CD4-positive, alpha-beta memory T cell (primary cell): ENCODE measurements around the gene PPP4R1. TPM values are rescaled to one million over a fixed set of nuclear protein-coding genes. Genes with fewer than 3 reads are reported as not detected.

ENCODE experiments used
- CTCF ChIA-PET: fragments of 350-600 bp; sonication (Branson Sonifier 250); formaldehyde crosslinking; loops from one replicate; lab custom pipeline; 2021; ENCODE audit warnings: inconsistent platforms; ENCODE audit not compliant: partially characterized antibody; lab: Charles Lee
- POLR2A ChIA-PET: fragments of 350-600 bp; sonication (Branson Sonifier 250); formaldehyde crosslinking; loops from one replicate; lab custom pipeline; 2021; ENCODE audit not compliant: partially characterized antibody; lab: Charles Lee
- DNase-seq, 5 donors: peaks; one replicate each; pipeline versions ENCODE4 v3.0.0 to v3.0.0-alpha.2; 2020 to 2022; ENCODE audit warnings: mixed read lengths in 1 of 5
- H3K27ac ChIP-seq: one replicate; pipeline ENCODE4 v1.7.0; 2013; ENCODE audit warnings: low read depth, low read length
- H3K27me3 ChIP-seq: 2 replicates; pipeline ENCODE4 v1.7.0; 2013; ENCODE audit warnings: mild to moderate bottlenecking, low read length, moderate library complexity; ENCODE audit not compliant: insufficient read depth
- H3K36me3 ChIP-seq: 2 replicates; pipeline ENCODE4 v1.7.0; 2013; ENCODE audit warnings: mild to moderate bottlenecking, low read length, moderate library complexity; ENCODE audit not compliant: insufficient read depth
- H3K4me1 ChIP-seq: 2 replicates; pipeline ENCODE4 v1.7.0; 2013; ENCODE audit warnings: mild to moderate bottlenecking, low read length, moderate library complexity; ENCODE audit not compliant: insufficient read depth
- H3K4me3 ChIP-seq, 2 donors: one replicate each; pipeline ENCODE4 v1.7.0; 2013; ENCODE audit warnings: low read length in 2 of 2, mild to moderate bottlenecking in 1 of 2
- H3K9me3 ChIP-seq, 2 donors: one replicate each; pipeline ENCODE4 v1.7.0; 2013; ENCODE audit warnings: low read length in 2 of 2, control low read depth in 1 of 2; ENCODE audit not compliant: control insufficient read depth in 1 of 2
- H3K27ac Mint-ChIP-seq, 7 donors: one replicate each; pipeline ENCODE4 v1.8.0; 2020 to 2021; ENCODE audit warnings: mixed read lengths in 7 of 7, mild to moderate bottlenecking in 6 of 7, inconsistent platforms in 3 of 7, moderate library complexity in 3 of 7
- H3K27me3 Mint-ChIP-seq, 2 donors: one replicate each; pipeline ENCODE4 v1.8.0; 2020 to 2021; ENCODE audit warnings: mixed read lengths in 2 of 2
- H3K36me3 Mint-ChIP-seq, 2 donors: one replicate each; pipeline ENCODE4 v1.8.0; 2020 to 2021; ENCODE audit warnings: mixed read lengths in 2 of 2, inconsistent platforms in 1 of 2, mild to moderate bottlenecking in 1 of 2
- H3K4me1 Mint-ChIP-seq, 4 donors: one replicate each; pipeline ENCODE4 v1.8.0; 2020 to 2021; ENCODE audit warnings: mixed read lengths in 4 of 4, mild to moderate bottlenecking in 1 of 4
- H3K4me3 Mint-ChIP-seq, 8 donors: one replicate each; pipeline ENCODE4 v1.8.0; 2020 to 2021; ENCODE audit warnings: mixed read lengths in 8 of 8, mild to moderate bottlenecking in 7 of 8, moderate library complexity in 6 of 8, inconsistent platforms in 3 of 8
- H3K9me3 Mint-ChIP-seq, 8 donors: one replicate each; pipeline ENCODE4 v1.8.0; 2020 to 2021; ENCODE audit warnings: mixed read lengths in 8 of 8, mild to moderate bottlenecking in 5 of 8, inconsistent platforms in 3 of 8, moderate library complexity in 1 of 8
- intact Hi-C: fragments of 100-400 bp; cut with micrococcal nuclease; formaldehyde crosslinking; loops from one replicate; pipeline ENCODE4 v1.15.1; 2023
- polyA plus RNA-seq, 2 donors: library from polyadenylated mRNA; unstranded; fragments of 300-500 nt; fragmentation: Illumina TruSeq; gene quantifications; one replicate each; pipeline ENCODE4 v1.2.3, GENCODE V29; 2021
- total RNA-seq, 2 experiments: library from RNA; stranded (reverse); gene quantifications; one replicate each; pipeline ENCODE4 v1.2.3, GENCODE V29; 2021

Gene PPP4R1
- total and polyA plus RNA-seq, 4 experiments from 2014 or later = 10.2 to 71.0 (median 40.5) TPM

GRCh38 chr18:9574473-9575115 lies 39.8 kb downstream of the PPP4R1 start:
- Mint-ChIP-seq H3K27ac (no peak overlapping the region), H3K36me3 (peaks cover 35 to 64% of the 10 kb centered on the region in 2 donors), H3K27me3 (no peaks in the 10 kb centered on the region), H3K4me3 (no peak overlapping the region), H3K4me1 (peaks cover 0 to 2% (median under 1%) of the 10 kb centered on the region in 4 donors), H3K9me3 (no peaks in the 10 kb centered on the region)
- no peak overlapping the region for H3K4me3 ChIP-seq
- ChIA-PET POLR2A (no interaction called here), CTCF (interaction anchor here (1.6 kb wide), 1 partner anchor 35 kb away, joined by 4 read pairs; no protein-coding TSS in a partner anchor)
- H3K27ac ChIP-seq = no peak overlapping the region
- no peaks in the 10 kb centered on the region for H3K4me1 ChIP-seq
- no peaks in the 10 kb centered on the region for H3K9me3 ChIP-seq
- intact Hi-C loops = no loop called here
- peaks cover 8% of the 10 kb centered on the region for H3K36me3 ChIP-seq
- DNase-seq = no peak
- H3K27me3 ChIP-seq = no peaks in the 10 kb centered on the region

DNA sequence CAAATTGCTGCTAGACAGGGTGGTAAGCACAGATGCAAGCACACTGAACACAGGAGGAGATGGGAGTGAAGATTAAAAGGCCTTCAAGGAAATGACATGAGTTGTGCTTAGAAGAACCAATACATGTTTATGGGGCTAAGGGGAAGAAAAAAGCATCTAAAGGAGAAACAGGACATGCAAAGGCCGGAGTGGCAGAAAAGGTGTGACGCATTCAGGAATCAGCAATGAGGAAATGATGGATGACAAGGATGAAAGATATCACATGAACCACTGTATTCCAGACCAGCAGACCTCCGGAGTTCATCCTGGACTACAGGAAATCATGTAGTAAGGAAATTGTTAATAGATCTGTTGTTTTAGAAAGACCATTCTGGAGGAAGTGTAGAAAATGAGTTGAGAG lies 42.8 kb downstream of the PPP4R1 start:
- CTCF ChIA-PET = no interaction called here

GRCh38 chr18:9570255-9570654 lies 44.1 kb downstream of the PPP4R1 start:
- POLR2A ChIA-PET = no interaction called here
- Mint-ChIP-seq H3K27me3 (no peaks in the 10 kb centered on the region), H3K27ac (peak overlapping the region in 2 of 7 donors; percentile 11 to 47), H3K9me3 (no peaks in the 10 kb centered on the region), H3K36me3 (peaks cover 33 to 60% of the 10 kb centered on the region in 2 donors), H3K4me1 (peaks cover 0 to 5% (median under 1%) of the 10 kb centered on the region in 4 donors), H3K4me3 (no peak overlapping the region)
- Histone ChIP-seq H3K27ac (no peak overlapping the region), H3K9me3 (no peaks in the 10 kb centered on the region), H3K27me3 (no peaks in the 10 kb centered on the region), H3K4me3 (no peak overlapping the region), H3K4me1 (no peaks in the 10 kb centered on the region), H3K36me3 (peaks cover 8% of the 10 kb centered on the region)
- intact Hi-C loops = no loop called here
- CTCF ChIA-PET = no interaction called here
- DNase-seq = no peak

More for the DNA sequence above, 42.8 kb downstream of the PPP4R1 start:
- peak overlapping the region in 3 of 7 donors; percentile 5 to 10 (median 10) for H3K27ac Mint-ChIP-seq
- H3K4me3 ChIP-seq = no peak overlapping the region
- H3K36me3 ChIP-seq = peaks cover 8% of the 10 kb centered on the region
- peaks cover 38 to 66% of the 10 kb centered on the region in 2 donors for H3K36me3 Mint-ChIP-seq
- intact Hi-C loops = no loop called here
- POLR2A ChIA-PET = no interaction called here
- no peak overlapping the region for H3K27ac ChIP-seq
- H3K27me3 Mint-ChIP-seq = no peaks in the 10 kb centered on the region
- no peaks in the 10 kb centered on the region for H3K9me3 Mint-ChIP-seq
- no peaks in the 10 kb centered on the region for H3K4me1 ChIP-seq
- H3K4me1 Mint-ChIP-seq = peaks cover 0 to 5% (median under 1%) of the 10 kb centered on the region in 4 donors
- no peak overlapping the region for H3K4me3 Mint-ChIP-seq
- no peaks in the 10 kb centered on the region for H3K9me3 ChIP-seq
- H3K27me3 ChIP-seq = no peaks in the 10 kb centered on the region
- DNase-seq = no peak

GRCh38 chr18:9569178-9569577 lies 45.2 kb downstream of the PPP4R1 start:
- no peak for DNase-seq
- no peak overlapping the region for H3K4me3 ChIP-seq
- H3K36me3 ChIP-seq = peaks cover 3% of the 10 kb centered on the region
- intact Hi-C loops = no loop called here
- Mint-ChIP-seq H3K4me3 (no peak overlapping the region), H3K36me3 (peaks cover 36 to 58% of the 10 kb centered on the region in 2 donors), H3K27ac (peak overlapping the region in 1 of 7 donors; percentile 57), H3K4me1 (peaks cover 0 to 5% (median under 1%) of the 10 kb centered on the region in 4 donors), H3K27me3 (no peaks in the 10 kb centered on the region), H3K9me3 (no peaks in the 10 kb centered on the region)
- H3K4me1 ChIP-seq = no peaks in the 10 kb centered on the region
- no peak overlapping the region for H3K27ac ChIP-seq
- H3K27me3 ChIP-seq = no peaks in the 10 kb centered on the region
- ChIA-PET POLR2A (no interaction called here), CTCF (interaction anchor here (0.8 kb wide), 1 partner anchor 47 kb away, joined by 3 read pairs; no protein-coding TSS in a partner anchor)
- no peaks in the 10 kb centered on the region for H3K9me3 ChIP-seq

DNA sequence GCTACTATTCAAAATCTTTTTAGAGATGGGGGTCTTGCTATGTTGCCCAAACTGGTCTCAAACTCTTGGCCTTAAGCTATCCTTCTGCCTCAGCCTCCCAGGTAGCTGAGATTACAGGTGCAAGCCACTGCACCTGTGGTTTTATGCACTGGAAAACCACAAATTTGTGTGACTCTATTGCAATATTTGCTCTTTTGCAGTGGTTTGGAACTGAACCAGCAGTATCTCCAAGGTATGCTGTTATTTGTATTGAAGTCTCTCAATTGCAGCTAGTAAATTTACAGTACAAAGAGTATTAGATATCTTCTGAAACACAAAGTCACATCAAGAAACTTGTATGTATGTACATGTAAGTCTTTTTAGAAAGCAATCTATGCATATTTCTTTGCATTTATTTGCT lies 46.2 kb downstream of the PPP4R1 start:
- H3K36me3 Mint-ChIP-seq = peaks cover 46 to 64% of the 10 kb centered on the region in 2 donors
- H3K27me3 Mint-ChIP-seq = no peaks in the 10 kb centered on the region
- peaks cover 0 to 5% (median under 1%) of the 10 kb centered on the region in 4 donors for H3K4me1 Mint-ChIP-seq
- Histone ChIP-seq H3K4me3 (no peak overlapping the region), H3K4me1 (no peaks in the 10 kb centered on the region), H3K27ac (no peak overlapping the region), H3K9me3 (no peaks in the 10 kb centered on the region), H3K36me3 (peaks cover 6% of the 10 kb centered on the region), H3K27me3 (no peaks in the 10 kb centered on the region)
- H3K4me3 Mint-ChIP-seq = no peak overlapping the region
- CTCF ChIA-PET = no interaction called here
- intact Hi-C loops = no loop called here
- no peak for DNase-seq
- H3K27ac Mint-ChIP-seq = peak overlapping the region in 1 of 7 donors; percentile 52
- H3K9me3 Mint-ChIP-seq = no peaks in the 10 kb centered on the region
- POLR2A ChIA-PET = no interaction called here

- Mint-ChIP-seq H3K27ac (peak overlapping the region in 4 of 7 donors; percentile 6 to 25 (median 12)), H3K36me3 (peaks cover 47 to 70% of the 10 kb centered on the region in 2 donors), H3K4me3 (no peak overlapping the region), H3K27me3 (no peaks in the 10 kb centered on the region), H3K4me1 (peaks cover 0 to 2% (median 0%) of the 10 kb centered on the region in 4 donors), H3K9me3 (no peaks in the 10 kb centered on the region)
- Histone ChIP-seq H3K27me3 (no peaks in the 10 kb centered on the region), H3K27ac (no peak overlapping the region), H3K4me3 (no peak overlapping the region), H3K36me3 (peaks cover 21% of the 10 kb centered on the region), H3K4me1 (no peaks in the 10 kb centered on the region), H3K9me3 (no peaks in the 10 kb centered on the region)
- no peak for DNase-seq
- POLR2A ChIA-PET = no interaction called here
- intact Hi-C loops = no loop called here
- CTCF ChIA-PET = interaction anchor here (0.6 to 1.2 kb wide), 2 partner anchors 49 to 488 kb away, joined by 3 to 4 read pairs; no protein-coding TSS in a partner anchor
Observed at GRCh38 chr18:9565407-9565806, 49.0 kb downstream of the PPP4R1 start.

- H3K4me3 ChIP-seq = no peak overlapping the region
- H3K4me1 ChIP-seq = no peaks in the 10 kb centered on the region
- intact Hi-C loops = no loop called here
- no peaks in the 10 kb centered on the region for H3K27me3 ChIP-seq
- no peak for DNase-seq
- no peaks in the 10 kb centered on the region for H3K27me3 Mint-ChIP-seq
- peak overlapping the region in 1 of 7 donors; percentile 26 for H3K27ac Mint-ChIP-seq
- no peaks in the 10 kb centered on the region for H3K9me3 ChIP-seq
- peaks cover 0 to 2% (median 0%) of the 10 kb centered on the region in 4 donors for H3K4me1 Mint-ChIP-seq
- H3K36me3 ChIP-seq = peaks cover 21% of the 10 kb centered on the region
- H3K36me3 Mint-ChIP-seq = peaks cover 52 to 75% of the 10 kb centered on the region in 2 donors
- no peak overlapping the region for H3K27ac ChIP-seq
- ChIA-PET POLR2A (no interaction called here), CTCF (no interaction called here)
- H3K4me3 Mint-ChIP-seq = no peak overlapping the region
- H3K9me3 Mint-ChIP-seq = no peaks in the 10 kb centered on the region
Observed at GRCh38 chr18:9563331-9563730, 51.0 kb downstream of the PPP4R1 start.
